Hair follicular keratinocyte (primary cell): Measurements from ENCODE around the gene RAB3IP. TPM values are rescaled to one million over a fixed set of nuclear protein-coding genes. Genes with fewer than 3 reads are reported as not detected.

ENCODE experiments used
- total RNA-seq: library from RNA; depleted of rRNA; stranded (reverse); fragments of >200 nt; gene quantifications from 2 replicates; pipeline ENCODE4 v1.2.3, GENCODE V29; 2015

The RAB3IP gene, protein sequence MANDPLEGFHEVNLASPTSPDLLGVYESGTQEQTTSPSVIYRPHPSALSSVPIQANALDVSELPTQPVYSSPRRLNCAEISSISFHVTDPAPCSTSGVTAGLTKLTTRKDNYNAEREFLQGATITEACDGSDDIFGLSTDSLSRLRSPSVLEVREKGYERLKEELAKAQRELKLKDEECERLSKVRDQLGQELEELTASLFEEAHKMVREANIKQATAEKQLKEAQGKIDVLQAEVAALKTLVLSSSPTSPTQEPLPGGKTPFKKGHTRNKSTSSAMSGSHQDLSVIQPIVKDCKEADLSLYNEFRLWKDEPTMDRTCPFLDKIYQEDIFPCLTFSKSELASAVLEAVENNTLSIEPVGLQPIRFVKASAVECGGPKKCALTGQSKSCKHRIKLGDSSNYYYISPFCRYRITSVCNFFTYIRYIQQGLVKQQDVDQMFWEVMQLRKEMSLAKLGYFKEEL
- total RNA-seq = 21.8 and 37.5 TPM in 2 replicates

DNA sequence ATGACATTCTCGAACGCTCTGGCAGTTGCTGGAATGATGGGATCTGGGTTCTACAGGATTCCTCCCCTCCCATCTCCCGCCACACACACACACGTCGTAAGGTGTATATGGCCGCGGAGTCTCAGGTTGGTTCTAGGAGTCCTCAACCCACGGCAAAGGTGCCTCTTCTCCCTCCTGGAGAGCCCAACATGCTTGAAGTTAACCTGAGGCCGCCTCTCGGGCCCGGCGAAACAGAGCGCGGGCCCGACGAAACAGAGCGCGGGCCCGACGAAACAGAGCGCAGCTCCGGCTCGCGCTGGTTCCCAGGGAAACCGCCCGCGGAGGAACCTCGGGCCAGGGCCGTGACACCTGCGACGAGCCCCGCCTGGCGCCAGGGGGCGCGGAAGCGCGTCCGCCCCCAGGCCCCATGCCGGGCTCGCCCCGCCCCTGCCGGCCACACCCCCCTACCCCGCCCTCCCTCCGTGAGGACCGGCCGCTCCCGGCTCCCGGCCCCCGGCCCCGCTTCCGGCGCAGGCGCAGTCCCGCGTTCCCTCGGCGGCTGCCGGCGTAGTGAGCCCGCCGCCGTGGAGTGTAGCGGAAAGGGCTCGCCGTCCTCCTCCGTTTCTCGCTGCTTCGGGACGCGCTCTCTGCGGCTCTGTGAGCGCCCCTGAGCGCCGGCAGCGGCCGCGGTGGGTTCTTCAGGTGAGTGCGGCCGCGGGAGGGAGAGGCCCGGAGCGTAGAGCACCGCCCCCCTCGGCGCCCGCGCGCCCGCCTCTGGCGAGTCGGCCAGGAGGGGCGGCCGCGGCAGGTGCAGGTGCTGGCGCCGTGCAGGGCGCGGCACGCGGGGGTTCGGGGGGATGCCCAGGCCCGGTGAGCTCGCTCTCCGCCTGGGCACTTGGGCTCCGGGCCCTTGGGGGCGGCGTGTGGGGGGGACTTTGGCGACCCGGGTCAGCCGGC is at the start of gene RAB3IP:
TSS of gene RAB3IP (plus strand) at position 510 of the 936 bp plus-strand sequence. CDS start 16,549 bp downstream, outside the sequence.

DNA sequence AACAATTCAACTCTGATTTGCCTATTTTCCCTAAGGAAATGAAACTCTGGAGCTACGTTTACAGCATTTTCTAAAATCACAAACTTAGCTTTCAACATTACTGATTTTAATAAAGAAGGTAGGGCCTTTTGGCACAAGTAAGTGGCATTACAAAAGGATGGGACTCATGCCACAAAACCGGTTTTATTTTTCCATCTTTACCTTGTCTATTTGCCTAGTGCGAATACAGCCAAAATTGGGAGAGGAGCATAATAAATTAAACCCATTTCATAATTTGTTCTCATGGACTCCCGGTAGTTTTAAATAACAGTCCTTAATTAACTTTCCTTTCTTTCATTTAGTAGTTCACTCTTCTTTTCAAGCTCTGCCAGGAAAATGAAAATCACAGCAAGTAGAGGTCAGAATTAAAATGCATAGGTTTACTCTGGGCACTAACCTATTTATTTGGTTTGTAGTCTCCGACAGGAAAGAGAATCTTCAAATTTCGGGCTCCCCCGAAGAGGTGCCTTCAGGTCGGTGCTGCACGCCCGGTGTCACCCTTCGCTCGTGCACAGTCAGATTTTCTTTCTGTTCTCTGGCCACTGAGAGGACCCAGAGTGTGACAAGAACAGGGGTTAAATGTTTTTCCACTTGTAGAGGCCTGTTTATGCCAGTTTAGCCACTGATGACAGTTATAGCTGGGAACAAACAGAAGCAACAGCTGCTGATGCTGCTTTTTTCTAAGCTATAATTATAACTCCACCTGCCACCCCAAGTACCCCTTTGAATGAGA is 39.7 kb upstream of the RAB3IP start, which contains the start of gene BEST3:
TSS of gene BEST3 (minus strand) at position 535 of the 772 bp plus-strand sequence. CDS start 1,505 bp downstream, outside the sequence.

DNA sequence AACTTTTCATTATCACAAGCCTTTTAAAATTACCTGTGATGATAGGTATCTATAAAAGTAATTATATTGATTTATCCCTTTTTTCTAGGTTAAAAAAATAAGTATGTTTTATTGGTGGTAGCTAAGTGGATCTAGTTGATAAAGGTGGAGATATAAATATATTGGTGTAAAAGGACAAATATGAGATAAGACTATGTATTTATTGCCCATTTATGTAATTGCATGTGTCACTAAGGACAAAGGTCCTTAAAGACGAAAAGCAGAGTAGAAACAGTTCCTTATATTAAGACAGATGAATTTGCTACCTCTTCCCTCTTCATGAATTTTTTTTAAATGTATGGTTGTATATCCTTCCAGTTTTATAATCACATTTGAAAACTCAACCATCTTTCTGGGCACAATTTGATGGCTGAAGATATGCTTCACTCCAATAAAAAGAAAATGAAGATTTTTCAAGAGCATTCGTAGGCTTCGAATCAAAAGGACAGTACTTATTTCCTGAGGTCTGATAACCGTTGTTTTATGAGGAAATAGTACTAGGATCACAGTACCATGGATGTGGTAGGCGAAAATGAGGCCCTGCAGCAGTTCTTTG is 86.4 kb downstream of the RAB3IP start, which contains the start of gene MYRFL:
TSS of gene MYRFL (plus strand) at position 262 of the 595 bp plus-strand sequence. CDS start at position 553, 291 bp downstream.

Other genes with a start within 250 kb of the RAB3IP start
- gene CCT2, start 153.4 kb upstream of the RAB3IP start, total RNA-seq = 175 and 262 TPM in 2 replicates
- not detected in 2 replicates for gene LRRC10, start 128.0 kb upstream of the RAB3IP start, total RNA-seq
- not detected in 2 replicates for gene BEST3, start 39.6 kb upstream of the RAB3IP start, total RNA-seq
- 0.42 TPM in 1 of 2 replicates, not detected in the other for gene MYRFL, start 86.4 kb downstream of the RAB3IP start, total RNA-seq